Limb (tissue), 2 donors: ENCODE results near the gene ANKDD1B.
"Not testable (repeated sequence)": the region's sequence is repeated elsewhere in the genome, so short reads cannot be mapped to it uniquely, and the experiment has no call there.

Experiments
- DNase-seq, 2 donors: peaks; one replicate each; pipeline ENCODE4 v3.0.0-alpha.2; 2016; ENCODE audit errors: extremely low spot score in 2 of 2

Gene ANKDD1B

DNA sequence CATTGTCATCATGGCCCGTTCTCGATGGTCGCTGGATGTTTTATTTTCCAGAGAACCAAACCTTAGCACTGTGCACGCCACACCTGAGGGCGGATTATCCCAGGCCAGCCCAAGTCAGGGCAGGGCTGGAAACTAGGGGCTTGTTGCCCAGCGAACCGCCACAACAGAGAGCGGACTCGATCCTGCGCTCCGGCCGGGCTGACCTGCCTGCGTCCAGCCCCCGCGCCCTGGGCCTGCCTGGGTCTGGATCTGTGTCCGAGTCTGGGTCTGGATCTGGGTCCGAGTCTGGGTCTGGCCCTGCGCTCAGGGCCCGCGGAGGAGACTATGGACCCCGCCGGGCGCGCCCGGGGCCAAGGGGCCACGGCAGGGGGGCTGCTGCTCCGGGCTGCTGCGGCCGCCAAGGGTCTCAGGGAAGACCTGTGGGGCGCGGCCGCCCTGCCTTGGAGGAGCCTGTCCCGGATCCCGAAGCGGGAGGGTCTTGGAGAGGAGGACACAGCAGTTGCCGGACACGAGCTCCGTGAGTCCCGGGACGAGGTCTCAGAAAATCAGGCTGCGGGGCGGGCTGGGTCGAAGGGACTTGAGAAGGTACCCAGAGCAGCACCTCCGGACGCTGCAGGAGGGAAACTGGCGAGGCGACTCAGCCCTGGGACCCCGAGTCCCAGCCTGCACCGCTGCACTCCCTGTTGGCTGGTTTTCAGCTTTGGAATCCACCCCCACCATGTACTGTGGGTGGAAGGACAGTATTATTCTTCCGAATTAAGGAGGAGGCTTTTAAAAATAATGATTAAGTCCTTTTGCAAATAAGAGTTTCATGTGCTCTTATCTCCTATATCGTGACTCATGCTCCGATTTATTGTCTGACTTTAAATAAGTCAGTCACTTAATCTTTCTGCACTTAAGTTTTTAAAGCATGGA is at the start of gene ANKDD1B:
ANKDD1B (plus strand) TSS at position 143 of the 915 bp plus-strand sequence; CDS start at position 325, 182 bp downstream.
- DNase-seq = peak; percentile 30 to 57

DNA sequence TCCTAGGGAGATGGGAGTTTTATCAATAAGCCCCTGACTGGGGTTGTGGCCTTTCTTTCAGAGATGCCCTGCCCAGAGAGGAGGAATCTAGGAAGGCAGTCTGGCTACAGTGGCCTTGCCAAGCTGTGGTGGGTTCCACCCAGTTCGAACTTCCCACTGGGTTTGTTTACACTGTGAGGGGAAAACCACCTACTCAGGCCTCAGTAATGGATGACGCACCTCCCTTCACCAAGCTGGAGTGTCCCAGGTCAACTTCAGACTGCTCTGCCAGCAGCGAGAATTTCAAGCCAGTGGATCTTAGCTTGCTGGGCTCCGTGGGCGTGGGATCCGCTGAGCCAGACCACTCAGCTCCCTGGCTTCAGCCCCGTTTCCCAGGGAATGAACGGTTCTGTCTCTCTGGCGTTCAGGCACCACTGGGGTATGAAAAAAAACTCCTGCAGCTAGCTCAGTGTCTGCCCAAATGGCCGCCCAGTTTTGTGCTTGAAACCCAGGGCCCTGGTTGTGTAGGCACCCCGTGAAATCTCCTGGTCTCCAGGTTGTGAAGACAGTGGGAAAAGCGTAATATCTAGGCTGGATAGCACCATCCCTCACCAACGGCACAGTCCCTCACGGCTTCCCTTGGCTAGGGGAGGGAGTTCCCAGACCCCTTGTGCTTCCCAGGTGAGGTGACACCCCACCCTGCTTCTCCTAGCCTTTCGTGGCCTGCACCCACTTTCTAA is 45.1 kb upstream of the ANKDD1B start:
- not testable (repeated sequence) for DNase-seq

DNA sequence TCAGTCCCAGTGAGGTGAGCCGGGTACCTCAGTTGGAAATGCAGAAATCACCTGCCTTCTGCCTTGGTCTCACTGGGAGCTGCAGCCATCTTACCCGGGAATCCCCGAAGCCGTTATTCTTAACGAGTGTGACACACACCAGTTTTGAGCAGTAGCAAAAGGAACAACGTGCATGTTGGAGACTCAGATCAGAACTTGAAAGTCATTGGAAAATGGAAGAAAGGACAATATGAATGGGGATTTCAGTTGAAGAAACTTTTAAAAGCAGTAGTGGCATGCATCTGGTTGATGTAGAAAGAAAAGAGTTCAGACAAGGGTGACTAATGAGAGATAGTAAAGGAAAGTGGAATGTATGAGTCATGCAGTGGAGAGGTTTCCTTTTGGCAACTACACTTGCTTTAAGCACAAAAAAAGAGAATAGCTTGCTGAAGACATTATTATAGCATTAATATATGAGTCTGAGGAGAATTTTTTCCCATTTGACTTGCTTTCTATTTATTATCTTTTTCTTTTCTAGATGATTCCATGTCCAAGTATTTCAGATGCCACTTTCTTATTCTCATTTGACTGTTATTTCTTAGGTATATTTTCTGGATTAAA is 44.4 kb upstream of the ANKDD1B start:
- DNase-seq = peak in 1 of 2 donors; percentile 72

DNA sequence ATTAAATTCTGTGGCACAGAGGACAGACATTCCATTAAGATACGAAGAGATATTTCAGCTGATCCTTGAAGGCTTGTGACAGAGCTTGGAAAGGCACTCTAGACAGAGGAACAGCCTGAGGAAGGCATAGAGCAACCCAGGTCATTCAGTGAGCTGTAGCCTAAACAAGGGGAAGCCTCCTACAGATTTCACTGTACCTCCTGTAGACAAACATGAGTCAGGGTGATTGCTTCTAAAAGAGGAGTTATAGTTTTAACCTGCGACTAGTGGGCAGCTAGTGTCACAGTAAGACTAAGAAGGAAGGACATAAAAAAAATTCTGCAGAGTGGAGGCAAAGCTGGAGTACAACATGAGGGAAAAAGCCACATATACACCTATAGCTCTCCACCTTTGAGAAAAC is 43.5 kb upstream of the ANKDD1B start:
- DNase-seq = no peak

- DNase-seq = no peak
Observed at GRCh38 chr5:75568202-75568601, 43.1 kb upstream of the ANKDD1B start.

- DNase-seq = no peak
Observed at GRCh38 chr5:75571547-75571946, 39.7 kb upstream of the ANKDD1B start.

DNA sequence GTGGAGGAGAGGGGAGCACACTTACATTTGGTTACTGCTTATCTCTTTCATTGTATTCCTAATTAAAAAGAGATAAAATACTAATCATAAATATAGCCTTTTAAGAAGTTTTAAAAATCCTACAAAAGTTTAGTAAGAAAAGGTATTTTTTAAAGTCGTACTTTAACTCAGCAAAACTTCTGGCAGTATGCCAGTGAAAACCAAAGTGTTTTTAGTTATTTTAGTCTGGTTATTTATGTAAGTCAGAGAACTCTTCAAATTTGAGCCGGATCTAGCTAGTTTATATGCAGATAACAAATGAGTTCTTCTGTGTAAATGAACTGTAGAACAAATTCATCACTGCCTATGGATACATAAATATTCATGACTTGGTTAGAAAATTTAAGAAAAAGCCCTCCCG is 36.5 kb upstream of the ANKDD1B start:
- no peak for DNase-seq

DNA sequence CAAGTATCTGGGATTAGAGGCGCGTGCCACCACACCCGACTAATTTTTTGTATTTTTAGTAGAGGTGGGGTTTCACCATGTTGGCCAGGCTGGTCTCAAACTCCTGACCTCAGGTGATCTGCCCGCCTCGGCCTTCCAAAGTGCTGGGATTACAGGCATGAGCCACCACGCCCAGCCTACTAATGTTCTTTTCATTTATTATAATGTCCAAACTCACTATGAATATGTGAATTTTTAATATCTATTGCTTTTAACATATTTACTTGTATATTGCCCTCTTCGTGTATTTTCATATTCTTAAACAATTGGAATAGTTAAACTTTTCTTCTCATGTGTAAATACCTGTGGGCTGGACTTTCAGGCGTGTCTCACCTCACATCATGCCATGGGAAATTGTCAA is 33.0 kb upstream of the ANKDD1B start:
- DNase-seq = not testable (repeated sequence)

- no peak for DNase-seq
Observed at GRCh38 chr5:75584641-75585040, 26.6 kb upstream of the ANKDD1B start.

DNA sequence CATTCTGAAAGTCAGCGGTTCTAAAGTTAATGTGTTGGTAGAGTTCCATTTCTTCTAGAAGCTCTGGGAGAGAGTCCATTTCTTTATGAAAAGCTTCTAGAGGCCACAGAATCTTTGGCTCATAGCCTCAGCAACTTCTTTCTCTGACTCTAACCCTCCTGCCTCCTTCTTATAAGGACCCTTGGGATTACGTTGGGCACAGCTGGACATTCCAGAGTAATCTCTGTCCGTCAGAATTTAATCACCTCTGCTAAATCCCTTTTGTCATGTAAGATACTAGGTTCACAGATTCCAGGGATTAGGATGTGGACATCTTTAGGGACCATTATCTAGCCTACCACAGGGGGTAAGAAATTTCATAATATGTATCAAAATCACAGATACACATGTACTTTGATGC is 22.6 kb upstream of the ANKDD1B start:
- no peak for DNase-seq

GRCh38 chr5:75600535-75600934 is 10.7 kb upstream of the ANKDD1B start:
- DNase-seq = no peak

DNA sequence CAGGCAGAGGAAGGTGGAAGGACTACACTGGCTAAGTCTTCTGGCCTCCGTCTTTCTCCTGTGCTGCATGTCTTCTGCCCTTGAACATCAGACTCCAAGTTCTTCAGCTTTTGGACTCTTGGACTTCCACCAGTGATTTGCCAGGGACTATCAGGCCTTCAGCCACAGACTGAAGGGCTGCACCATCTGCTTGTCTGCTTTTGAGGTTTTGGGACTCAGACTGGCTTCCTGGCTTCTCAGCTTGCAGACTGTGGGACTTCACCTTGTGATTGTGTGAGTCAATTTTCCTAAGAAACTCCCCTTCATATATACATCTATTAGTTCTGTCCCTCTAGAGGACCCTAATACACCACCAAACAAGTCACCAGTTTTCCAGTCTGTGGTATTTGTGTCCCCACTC is 9.7 kb upstream of the ANKDD1B start:
- DNase-seq = no peak

- no peak for DNase-seq
Observed at GRCh38 chr5:75601996-75602395, 9.3 kb upstream of the ANKDD1B start.

- DNase-seq = peak in 1 of 2 donors; percentile 27
Observed at GRCh38 chr5:75603371-75603770, 7.9 kb upstream of the ANKDD1B start.

DNA sequence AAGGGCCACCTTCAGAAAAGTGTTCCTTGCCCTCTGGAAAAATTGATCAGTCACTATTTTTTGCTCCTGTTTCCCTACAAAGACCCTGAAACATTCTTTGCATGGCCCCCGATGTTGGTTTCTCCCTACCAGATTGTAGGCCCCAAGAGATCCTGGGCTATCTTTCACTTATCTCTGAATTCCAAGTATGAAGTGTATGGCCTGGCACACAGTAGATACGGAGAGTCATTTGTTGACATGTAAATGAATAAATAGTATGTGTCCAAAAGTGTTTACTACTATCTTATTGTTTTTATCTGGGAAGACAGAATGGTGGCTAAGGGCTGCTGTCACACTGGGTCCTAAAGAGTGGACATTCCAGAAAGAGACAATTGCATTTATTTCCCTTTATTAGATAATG is 7.4 kb upstream of the ANKDD1B start:
- DNase-seq = no peak

GRCh38 chr5:75607341-75607740 is 3.9 kb upstream of the ANKDD1B start:
- not testable (repeated sequence) for DNase-seq

- no peak for DNase-seq
Observed at GRCh38 chr5:75608870-75609269, 2.4 kb upstream of the ANKDD1B start.

GRCh38 chr5:75610201-75610600 is 1.1 kb upstream of the ANKDD1B start:
- no peak for DNase-seq

GRCh38 chr5:75610859-75611310 is 368 bp upstream of the ANKDD1B start:
- DNase-seq = not testable (repeated sequence)

- DNase-seq = no peak
Observed at GRCh38 chr5:75612226-75612569, 945 bp downstream of the ANKDD1B start.

- no peak for DNase-seq
Observed at GRCh38 chr5:75612901-75613300, 1.6 kb downstream of the ANKDD1B start.

DNA sequence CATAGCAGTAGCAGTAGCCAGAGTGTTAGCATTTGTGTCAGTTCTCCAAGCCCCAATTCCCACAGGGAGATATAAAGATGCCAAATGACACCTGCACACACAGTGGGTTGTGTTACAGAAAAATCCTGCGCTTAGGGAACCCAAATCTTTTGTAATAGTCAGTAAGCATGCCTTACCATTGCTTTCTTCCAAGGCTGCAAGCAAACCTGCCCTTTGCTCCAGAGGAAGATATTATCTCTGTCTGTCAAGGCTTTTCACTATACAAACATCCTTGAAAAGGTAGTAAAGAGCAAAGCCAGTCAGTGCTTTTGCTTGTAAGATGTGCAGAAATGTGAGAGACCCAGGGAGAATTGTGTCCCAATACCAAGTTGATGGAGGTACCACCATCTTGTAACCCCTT is 2.9 kb downstream of the ANKDD1B start:
- no peak for DNase-seq
